H1 (cell line): ENCODE data around the gene C2orf76. TPM values are rescaled to one million over a fixed set of nuclear protein-coding genes. Genes with fewer than 3 reads are reported as not detected.
A peak's percentile ranks its signal among the peaks of the same experiment; 100 is the strongest.

Source experiments
- CTCF ChIA-PET: fragments of 300-600 bp; sonication (Branson Sonifier 250); formaldehyde crosslinking; loops from one replicate; lab custom pipeline; 2021; ENCODE audit not compliant: partially characterized antibody; lab: Charles Lee
- POLR2A ChIA-PET: fragments of 300-600 bp; sonication (Branson Sonifier 250); formaldehyde crosslinking; loops from one replicate; lab custom pipeline; 2021; ENCODE audit warnings: inconsistent platforms; ENCODE audit not compliant: partially characterized antibody; lab: Charles Lee
- DNase-seq, 2 experiments: peaks; one replicate each; pipeline versions ENCODE4 v3.0.0 to v3.0.0-alpha.2; 2010 to 2022; ENCODE audit warnings: low spot score in 2 of 2, low read depth in 1 of 2, mixed read lengths in 1 of 2
- FAIRE-seq: peaks from 2 replicates; lab custom pipeline; 2011; peaks lifted over from hg19 to GRCh38; lab: Jason Lieb, UNC
- H2AFZ ChIP-seq: 2 replicates; pipeline ENCODE4 v1.8.1; 2012; ENCODE audit warnings: low read length, inconsistent platforms
- H2AK5ac ChIP-seq: 2 replicates; pipeline ENCODE4 v1.6.1; 2013; ENCODE audit warnings: low read depth, low read length
- H2BK120ac ChIP-seq: replicated peaks from 2 replicates; pipeline ENCODE3; 2013; ENCODE audit warnings: low read depth, low read length, inconsistent platforms
- H2BK12ac ChIP-seq: 2 replicates; pipeline ENCODE4 v1.6.1; 2013; ENCODE audit warnings: low read depth, low read length
- H2BK15ac ChIP-seq: 2 replicates; pipeline ENCODE4 v1.6.1; 2013; ENCODE audit warnings: low read length
- H2BK20ac ChIP-seq: 2 replicates; pipeline ENCODE4 v1.6.1; 2013; ENCODE audit warnings: low read length
- H2BK5ac ChIP-seq: 2 replicates; pipeline ENCODE4 v1.6.1; 2013; ENCODE audit warnings: low read depth, low read length
- H3K14ac ChIP-seq: 2 replicates; pipeline ENCODE4 v1.6.1; 2013; ENCODE audit warnings: inconsistent platforms; ENCODE audit not compliant: insufficient read length
- H3K18ac ChIP-seq: 2 replicates; pipeline ENCODE4 v1.6.1; 2013; ENCODE audit warnings: low read length; ENCODE audit errors: extremely low read depth
- H3K23ac ChIP-seq: 2 replicates; pipeline ENCODE4 v1.6.1; 2013; ENCODE audit warnings: inconsistent platforms; ENCODE audit not compliant: insufficient read length
- H3K23me2 ChIP-seq: 2 replicates; pipeline ENCODE4 v1.6.1; 2013; ENCODE audit warnings: low read depth, low read length
- H3K27ac ChIP-seq: 2 replicates; pipeline ENCODE4 v1.6.1; 2011; ENCODE audit warnings: low read depth, low read length, inconsistent platforms
- H3K27me3 ChIP-seq, 4 experiments: replicated peaks in 1 of 4; 1 replicate in 1 of 4; 2 replicates in 3 of 4; pipeline versions ENCODE4 v1.6.1 to v1.8.1; 2011 to 2013; ENCODE audit warnings: low read length in 3 of 4, mild to moderate bottlenecking in 3 of 4, inconsistent platforms in 2 of 4, mixed read lengths in 2 of 4, moderate library complexity in 1 of 4; ENCODE audit not compliant: control insufficient read depth in 3 of 4, insufficient read depth in 3 of 4; ENCODE audit errors: extremely low read depth in 1 of 4
- H3K36me3 ChIP-seq, 4 experiments: 2 replicates each; pipeline versions ENCODE4 v1.6.1 to v1.8.1; 2011 to 2013; ENCODE audit warnings: mild to moderate bottlenecking in 4 of 4, low read length in 3 of 4, moderate library complexity in 2 of 4, control low read depth in 1 of 4, inconsistent platforms in 1 of 4; ENCODE audit not compliant: insufficient read depth in 4 of 4, control insufficient read depth in 2 of 4
- H3K4ac ChIP-seq: replicated peaks from 2 replicates; pipeline ENCODE3; 2013; ENCODE audit warnings: low read length, low read depth, mixed read lengths, inconsistent platforms; ENCODE audit not compliant: insufficient read length
- H3K4me1 ChIP-seq, 4 experiments: replicated peaks in 1 of 4; 1 replicate in 1 of 4; 2 replicates in 3 of 4; pipeline versions ENCODE4 v1.6.1 to v1.8.1; 2011 to 2013; ENCODE audit warnings: low read length in 3 of 4, inconsistent platforms in 2 of 4, mixed read lengths in 1 of 4; ENCODE audit not compliant: insufficient read depth in 4 of 4, control insufficient read depth in 3 of 4
- H3K4me2 ChIP-seq, 2 experiments: 2 replicates each; pipeline versions ENCODE4 v1.6.1 to v1.8.1; 2011 to 2013; ENCODE audit warnings: low read depth in 2 of 2, low read length in 2 of 2, control low read depth in 1 of 2, inconsistent platforms in 1 of 2, mild to moderate bottlenecking in 1 of 2; ENCODE audit not compliant: insufficient read depth in 1 of 2
- H3K4me3 ChIP-seq, 4 experiments: fragments of 200-600, 300-600 bp in 1 of 4; sonication (generic), shearing (Covaris generic), sonication (Bioruptor Twin) in 1 of 4; 2 replicates each; pipeline versions ENCODE4 v1.5.1 to v1.8.1; 2011 to 2016; ENCODE audit warnings: low read length in 4 of 4, low read depth in 3 of 4, control low read depth in 2 of 4, inconsistent platforms in 2 of 4, mild to moderate bottlenecking in 2 of 4, mixed read lengths in 1 of 4, moderate library complexity in 1 of 4; ENCODE audit not compliant: insufficient read depth in 2 of 4; ENCODE audit errors: extremely low read depth in 1 of 4
- H3K56ac ChIP-seq: replicated peaks from 2 replicates; pipeline ENCODE3; 2013; ENCODE audit warnings: low read depth, mild to moderate bottlenecking, mixed read lengths, low read length, inconsistent platforms; ENCODE audit not compliant: insufficient read length
- H3K79me1 ChIP-seq: 2 replicates; pipeline ENCODE4 v1.6.1; 2013; ENCODE audit warnings: low read depth, low read length, control low read depth
- H3K79me2 ChIP-seq, 2 experiments: 2 replicates each; pipeline versions ENCODE4 v1.6.1 to v1.8.1; 2012 to 2013; ENCODE audit warnings: low read length in 2 of 2, mild to moderate bottlenecking in 2 of 2, inconsistent platforms in 1 of 2; ENCODE audit not compliant: insufficient read depth in 2 of 2, control insufficient read depth in 1 of 2
- H3K9ac ChIP-seq, 4 experiments: replicated peaks in 1 of 4; 1 replicate in 1 of 4; 2 replicates in 3 of 4; pipeline versions ENCODE4 v1.6.1 to v1.8.1; 2011 to 2013; ENCODE audit warnings: low read depth in 3 of 4, low read length in 3 of 4, control low read depth in 2 of 4, mild to moderate bottlenecking in 2 of 4, moderate library complexity in 2 of 4, inconsistent platforms in 1 of 4; ENCODE audit errors: extremely low read depth in 1 of 4
- H3K9me3 ChIP-seq, 2 experiments: 2 replicates each; pipeline versions ENCODE4 v1.6.1 to v1.8.1; 2012 to 2013; ENCODE audit warnings: mild to moderate bottlenecking in 2 of 2, moderate library complexity in 2 of 2, control low read depth in 1 of 2, inconsistent platforms in 1 of 2, low read depth in 1 of 2, low read length in 1 of 2, mixed read lengths in 1 of 2; ENCODE audit not compliant: insufficient read depth in 2 of 2
- H4K20me1 ChIP-seq, 2 experiments: replicated peaks in 1 of 2; 2 replicates each; pipeline versions ENCODE3 to v1.8.1; 2011 to 2013; ENCODE audit warnings: inconsistent platforms in 2 of 2, low read length in 2 of 2, mild to moderate bottlenecking in 1 of 2; ENCODE audit not compliant: insufficient read depth in 2 of 2, control insufficient read depth in 1 of 2
- H4K5ac ChIP-seq: 2 replicates; pipeline ENCODE4 v1.6.1; 2013; ENCODE audit warnings: low read length, low read depth, mixed read lengths, inconsistent platforms; ENCODE audit not compliant: insufficient read length
- H4K8ac ChIP-seq: 2 replicates; pipeline ENCODE4 v1.8.0; 2013; ENCODE audit warnings: mild to moderate bottlenecking, moderate library complexity, low read length, inconsistent platforms; ENCODE audit not compliant: insufficient read depth; ENCODE audit errors: extremely low read depth
- H4K91ac ChIP-seq: replicated peaks from 2 replicates; pipeline ENCODE3; 2013; ENCODE audit warnings: low read length, mixed read lengths, inconsistent platforms; ENCODE audit not compliant: insufficient read length
- ASH2L ChIP-seq: fragments of 200-600, 300-600 bp; sonication (generic); IDR thresholded peaks from one replicate; pipeline ENCODE4 v1.7.1; 2017; ENCODE audit warnings: low read length
- CBX8 ChIP-seq: fragments of 300-800, 300-1000 bp; sonication (generic); IDR thresholded peaks from 2 replicates; pipeline ENCODE4 v1.7.1; 2016; ENCODE audit warnings: low read depth, low read length, borderline replicate concordance
- CEBPB ChIP-seq: IDR thresholded peaks from 2 replicates; pipeline ENCODE4 v1.6.1; 2012; ENCODE audit warnings: low read depth, low read length
- CREB1 ChIP-seq: IDR thresholded peaks from 2 replicates; pipeline ENCODE4 v1.6.1; 2012; ENCODE audit warnings: inconsistent platforms
- KDM4A ChIP-seq: IDR thresholded peaks from one replicate; pipeline ENCODE4 v1.7.1; 2012; ENCODE audit warnings: low read depth, mild to moderate bottlenecking, moderate library complexity, low read length, inconsistent platforms; ENCODE audit not compliant: severe bottlenecking
- KDM5A ChIP-seq: fragments of 200-600 bp; IDR thresholded peaks from 2 replicates; pipeline ENCODE4 v1.7.1; 2012; ENCODE audit warnings: mild to moderate bottlenecking, low read length, inconsistent platforms, mixed read lengths
- PHF8 ChIP-seq: fragments of 200-600 bp; sonication (generic); conservative IDR thresholded peaks from 2 replicates; pipeline ENCODE4 v1.7.1; 2012; ENCODE audit warnings: low read depth, mild to moderate bottlenecking, inconsistent platforms, low read length, moderate library complexity
- POLR2A ChIP-seq, 2 experiments: IDR thresholded peaks; 1 replicate in 1 of 2; 2 replicates in 1 of 2; pipeline ENCODE4 v1.6.1; 2011; ENCODE audit warnings: low read depth in 2 of 2, low read length in 2 of 2, mild to moderate bottlenecking in 2 of 2; ENCODE audit errors: control extremely low read depth in 1 of 2
- TCF12 ChIP-seq: IDR thresholded peaks from 2 replicates; pipeline ENCODE4 v1.6.1; 2011; ENCODE audit warnings: low read depth, mild to moderate bottlenecking, low read length
- WGBS, 2 experiments: shearing (Covaris generic) in 1 of 2; methylation state at CpG; one replicate each; pipeline versions ENCODE4 v1.1.6 to v1.1.7; 2013 to 2015; ENCODE audit warnings: low lambda C conversion rate in 2 of 2, mixed read lengths in 2 of 2, inconsistent platforms in 1 of 2, low coverage in 1 of 2, missing lambda C conversion rate in 1 of 2; ENCODE audit not compliant: insufficient replicate concordance in 2 of 2, insufficient coverage in 1 of 2, insufficient read length in 1 of 2; ENCODE audit errors: extremely low coverage in 1 of 2, missing lambda C conversion rate in 1 of 2; 5-methylcytosine and 5-hydroxymethylcytosine counted together
- long read RNA-seq, 2 experiments: library from RNA in 1 of 2; library from capped mRNA in 1 of 2; stranded (forward); transcript quantifications; one replicate each; pipeline ENCODE4 v2.0.0, GENCODE V29; 2021; ENCODE audit warnings: inconsistent platforms in 1 of 2
- polyA minus RNA-seq, 3 experiments: library from RNA; depleted of rRNA, polyadenylated mRNA; stranded (reverse); fragments of >200 nt; gene quantifications; 1 replicate in 2 of 3; 2 replicates in 1 of 3; pipeline ENCODE4 v1.2.3, GENCODE V29; 2011
- polyA plus RNA-seq, 7 experiments: library from polyadenylated mRNA; depleted of rRNA in 3 of 7; stranded (reverse) in 5 of 7; unstranded in 2 of 7; fragments of >200 nt in 5 of 7; fragments of 200-250 nt in 2 of 7; gene quantifications; 1 replicate in 5 of 7; 2 replicates in 1 of 7; 4 replicates in 1 of 7; pipeline versions ENCODE4 v1.2.1 to v1.2.3, GENCODE V29; 2011 to 2013; ENCODE audit warnings: missing spikeins in 2 of 7, mixed read lengths in 2 of 7
- total RNA-seq: library from RNA; stranded (reverse); fragmentation: NEBNext Ultra II Directional; extraction: Animal tissue kit (Norgen Biotek cat#: 25700); gene quantifications from 2 replicates; pipeline ENCODE4 v1.2.1, GENCODE V29; 2021

Gene C2orf76
- total RNA-seq = 5.0 and 6.2 TPM in 2 replicates
- polyA plus RNA-seq (2011; rRNA removed) = 2.1 and 4.4 TPM in 2 replicates
- polyA plus RNA-seq (2011; cell fraction: cytosol; rRNA removed) = 4.4 TPM
- polyA plus RNA-seq (2011; cell fraction: nucleus; rRNA removed) = 1.1 TPM
- polyA plus RNA-seq (2012, experiment 1 of 2) = 5.8 to 14.0 TPM (median 6.5 TPM) in 4 replicates
- polyA plus RNA-seq (2012, experiment 2 of 2) = 5.7 TPM
- polyA plus RNA-seq (2013, experiment 1 of 2) = 9.5 TPM
- 8.3 TPM for polyA plus RNA-seq (2013, experiment 2 of 2)
- 1.4 and 2.1 TPM in 2 replicates for polyA minus RNA-seq (2011; rRNA and poly(A)+ RNA removed)
- 1.2 TPM for polyA minus RNA-seq (2011; cell fraction: cytosol; rRNA and poly(A)+ RNA removed)
- 3.8 TPM for polyA minus RNA-seq (2011; cell fraction: nucleus; rRNA and poly(A)+ RNA removed)
- long read RNA-seq, experiment 1, partial matches to known transcripts = 5 of 10 reads
- long read RNA-seq, experiment 1, other reads (novel, unspliced or antisense) = 4 of 10 reads
- long read RNA-seq, experiment 2, partial matches to known transcripts = 0 of 1 reads
- long read RNA-seq, experiment 2, other reads (novel, unspliced or antisense) = 0 of 1 reads

- no peak for FAIRE-seq
- CTCF ChIA-PET = interaction anchor here (0.5 to 1.8 kb wide), 7 partner anchors 11 to 55 kb away, joined by 3 to 10 read pairs (median 3); no protein-coding TSS in a partner anchor
- peak; percentile 69 to 87 for TF ChIP-seq POLR2A (IDR thresholded peaks at IDR 0.05; ENCODE audit: control extremely low read depth in 1 of 2, low read depth in 2 of 2, low read length in 2 of 2)
- TF ChIP-seq TCF12 = peak; percentile 63; the same call in 1 of the 2 replicates
- TF ChIP-seq ASH2L = peak; percentile 69
- TF ChIP-seq CEBPB = peak; percentile 100
- no peak for TF ChIP-seq CBX8
- TF ChIP-seq KDM4A = peak; percentile 78
- peak; percentile 65 for TF ChIP-seq CREB1
- TF ChIP-seq PHF8 = peak; percentile 79; the same call in 1 of the 2 replicates
- TF ChIP-seq KDM5A = no peak
Observed at GRCh38 chr2:119366649-119367471, at the start of gene C2orf76, which contains the start of gene DBI. Gene C2orf76, minus strand, starts transcription at chr2:119366834. Its CDS starts 26,875 bp downstream, at chr2:119339959. Gene DBI, plus strand, starts transcription at chr2:119366977. Its CDS starts 75 bp downstream, at chr2:119367052.

More at GRCh38 chr2:119366649-119367471, at the start of gene C2orf76, which contains the start of gene DBI:
- H4K5ac ChIP-seq = peak within 1 kb of the TSS; percentile 81
- H2BK20ac ChIP-seq = no peak within 1 kb of the TSS
- H3K4me1 ChIP-seq = peaks cover 3 to 12% (median 7%) of the 10 kb centered on the region in 4 experiments; a peak in 6 of 7 replicates
- peaks cover 21 to 35% (median 30%) of the 10 kb centered on the region in 4 experiments for H3K36me3 ChIP-seq
- H2BK12ac ChIP-seq = peak within 1 kb of the TSS; percentile 46; the same call in 1 of the 2 replicates
- peaks cover 5 to 17% of the 10 kb centered on the region in 2 experiments for H4K20me1 ChIP-seq
- H2AK5ac ChIP-seq = no peak within 1 kb of the TSS
- H3K18ac ChIP-seq = peak within 1 kb of the TSS; percentile 93
- no peaks in the 10 kb centered on the region for H3K27me3 ChIP-seq
- peaks cover 16% of the 10 kb centered on the region for H3K23me2 ChIP-seq
- H2BK120ac ChIP-seq = peak within 1 kb of the TSS; percentile 38
- peak within 1 kb of the TSS; percentile 45 to 78 (median 66) for H3K9ac ChIP-seq
- peak within 1 kb of the TSS; percentile 82 to 91 for H3K4me2 ChIP-seq
- peaks cover 0 to 35% of the 10 kb centered on the region in 2 experiments; a peak in 2 of 4 replicates for H3K79me2 ChIP-seq
- POLR2A ChIA-PET = interaction anchor here (0.7 to 6.3 kb wide), 9 partner anchors 9 to 226 kb away, joined by 3 to 35 read pairs (median 3); partner anchors contain the start of gene TMEM37
- H3K27ac ChIP-seq = peak within 1 kb of the TSS; percentile 24; the same call in 1 of the 2 replicates
- H3K56ac ChIP-seq = peak within 1 kb of the TSS; percentile 92
- no peak within 1 kb of the TSS for H3K14ac ChIP-seq
- peak within 1 kb of the TSS; percentile 62 for H4K91ac ChIP-seq
- H2BK5ac ChIP-seq = peak within 1 kb of the TSS; percentile 90; the same call in 1 of the 2 replicates
- peak within 1 kb of the TSS; percentile 75; the same call in 1 of the 2 replicates for H4K8ac ChIP-seq
- H3K4ac ChIP-seq = peak within 1 kb of the TSS; percentile 85
- H3K79me1 ChIP-seq = peaks cover 15% of the 10 kb centered on the region
- no peak within 1 kb of the TSS for H3K23ac ChIP-seq
- DNase-seq = peak; percentile 90 to 94
- no peaks in the 10 kb centered on the region for H3K9me3 ChIP-seq
- H2AFZ ChIP-seq = peak within 1 kb of the TSS; percentile 63; the same call in 1 of the 2 replicates
- 2% methylated on average over 56 of the region's 65 CpGs; no CpG with 5 or more reads in 1 of the 2 experiments for WGBS, 2 experiments
- H2BK15ac ChIP-seq = peak within 1 kb of the TSS; percentile 72; the same call in 1 of the 2 replicates
- peak within 1 kb of the TSS; percentile 83 to 95 (median 86) for H3K4me3 ChIP-seq
